Liver (tissue), 3 donors: ENCODE measurements around the gene FZR1.

ENCODE experiments used
- ATF3 ChIP-seq: IDR thresholded peaks from 2 replicates; pipeline ENCODE4 v1.6.1; 2016; ENCODE audit warnings: antibody characterized with exemption
- CTCF ChIP-seq: fragments of 150-350 bp; IDR thresholded peaks from 2 replicates; pipeline ENCODE4 v1.5.1; 2017; ENCODE audit warnings: improper control_type of control experiment, low read depth, low read length; ENCODE audit not compliant: missing input control
- GABPA ChIP-seq, 2 donors: IDR thresholded peaks in 1 of 2; conservative IDR thresholded peaks in 1 of 2; 2 replicates each; pipeline ENCODE4 v1.6.1; 2016; ENCODE audit warnings: antibody characterized with exemption in 2 of 2, mild to moderate bottlenecking in 1 of 2, moderate library complexity in 1 of 2
- HNF4G ChIP-seq: IDR thresholded peaks from 2 replicates; pipeline ENCODE4 v1.6.1; 2016; ENCODE audit warnings: antibody characterized with exemption
- MAX ChIP-seq: IDR thresholded peaks from 2 replicates; pipeline ENCODE4 v1.6.1; 2016; ENCODE audit warnings: antibody characterized with exemption
- RAD21 ChIP-seq, 2 donors: IDR thresholded peaks; 2 replicates each; pipeline ENCODE4 v1.6.1; 2016; ENCODE audit warnings: antibody characterized with exemption in 2 of 2, mild to moderate bottlenecking in 2 of 2
- RXRA ChIP-seq, 2 donors: IDR thresholded peaks; 2 replicates each; pipeline ENCODE4 v1.6.1; 2017 to 2018; ENCODE audit warnings: antibody characterized with exemption in 2 of 2, mild to moderate bottlenecking in 1 of 2
- SP1 ChIP-seq: IDR thresholded peaks from 2 replicates; pipeline ENCODE4 v1.6.1; 2018; ENCODE audit warnings: antibody characterized with exemption, mild to moderate bottlenecking
- YY1 ChIP-seq: IDR thresholded peaks from 2 replicates; pipeline ENCODE4 v1.6.1; 2016; ENCODE audit warnings: antibody characterized with exemption, mild to moderate bottlenecking
- donor health status: healthy.
- donor health status: healthy.

GRCh38 chr19:3555653-3556422, 49.7 kb downstream of the FZR1 start:
- no peak for TF ChIP-seq ATF3
- no peak for TF ChIP-seq CTCF
- no peak for TF ChIP-seq RAD21 (IDR thresholded peaks at IDR 0.05)
- TF ChIP-seq RXRA (IDR thresholded peaks at IDR 0.05), result no peak
- TF ChIP-seq SP1, result no peak
- no peak for TF ChIP-seq HNF4G
- no peak for TF ChIP-seq YY1
- no peak for TF ChIP-seq GABPA (IDR thresholded peaks at IDR 0.05 in 1 of 2, conservative IDR thresholded peaks at IDR 0.05 in 1 of 2)
- no peak for TF ChIP-seq MAX
